ENCODE data around the gene WHRN.
A peak's percentile ranks its signal among the peaks of the same experiment; 100 is the strongest.

Gene WHRN

GRCh38 chr9:114378883-114379282, 126.4 kb downstream of the WHRN start:
- no peak for DNase-seq
- peaks cover 64% of the 10 kb centered on the region for H3K36me3 ChIP-seq (ENCODE audit: control insufficient read depth, insufficient read depth, low read length)
- H3K27ac ChIP-seq (ENCODE audit: insufficient read depth, low read length, poor library complexity, severe bottlenecking): peak overlapping the region; percentile 97
- peaks cover 91% of the 10 kb centered on the region for H3K4me1 ChIP-seq (ENCODE audit: control insufficient read depth, insufficient read depth, low read length, poor library complexity, severe bottlenecking)
- H3K4me3 ChIP-seq (ENCODE audit: insufficient read depth, low read depth, low read length, poor library complexity, severe bottlenecking): no peak overlapping the region
- H3K9me3 ChIP-seq (ENCODE audit: control insufficient read depth, low read length): no peaks in the 10 kb centered on the region
- H3K27me3 ChIP-seq (replicated peaks; ENCODE audit: control insufficient read depth, insufficient read depth, low read length, poor library complexity, severe bottlenecking): no peaks in the 10 kb centered on the region

DNA sequence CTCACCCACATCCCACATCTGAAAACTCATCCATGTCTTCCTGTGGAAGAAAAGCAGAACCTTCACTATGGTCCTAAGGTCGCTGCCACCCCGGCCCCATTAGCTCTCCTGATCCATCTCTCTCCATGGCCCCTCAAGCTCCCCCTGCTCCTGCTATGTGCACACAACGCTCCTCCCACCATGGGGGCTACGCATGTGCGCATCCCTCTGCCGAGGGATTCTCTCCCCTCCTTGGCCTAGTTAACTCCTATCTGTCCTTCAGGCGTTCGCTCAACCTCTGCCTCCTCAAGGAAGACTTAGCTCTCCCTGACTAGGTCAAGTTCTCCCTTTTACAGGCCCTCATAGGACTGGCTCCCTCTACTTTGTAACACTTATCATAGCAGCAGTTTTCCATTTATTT, 127.3 kb downstream of the WHRN start:
- Histone ChIP-seq H3K27me3 (replicated peaks; ENCODE audit: control insufficient read depth, insufficient read depth, low read length, poor library complexity, severe bottlenecking) (no peaks in the 10 kb centered on the region), H3K4me3 (ENCODE audit: insufficient read depth, low read depth, low read length, poor library complexity, severe bottlenecking) (no peak overlapping the region), H3K36me3 (ENCODE audit: control insufficient read depth, insufficient read depth, low read length) (peaks cover 64% of the 10 kb centered on the region), H3K4me1 (ENCODE audit: control insufficient read depth, insufficient read depth, low read length, poor library complexity, severe bottlenecking) (peaks cover 91% of the 10 kb centered on the region), H3K9me3 (ENCODE audit: control insufficient read depth, low read length) (no peaks in the 10 kb centered on the region), H3K27ac (ENCODE audit: insufficient read depth, low read length, poor library complexity, severe bottlenecking) (peak overlapping the region; percentile 97)
- DNase-seq: no peak

GRCh38 chr9:114376586-114377445, 128.5 kb downstream of the WHRN start:
- no peaks in the 10 kb centered on the region for H3K27me3 ChIP-seq (replicated peaks; ENCODE audit: control insufficient read depth, insufficient read depth, low read length, poor library complexity, severe bottlenecking)
- H3K36me3 ChIP-seq (ENCODE audit: control insufficient read depth, insufficient read depth, low read length): peaks cover 59% of the 10 kb centered on the region
- no peaks in the 10 kb centered on the region for H3K9me3 ChIP-seq (ENCODE audit: control insufficient read depth, low read length)
- no peak for DNase-seq
- H3K4me1 ChIP-seq (ENCODE audit: control insufficient read depth, insufficient read depth, low read length, poor library complexity, severe bottlenecking): peaks cover 92% of the 10 kb centered on the region
- peak overlapping the region; percentile 97 for H3K27ac ChIP-seq (ENCODE audit: insufficient read depth, low read length, poor library complexity, severe bottlenecking)
- no peak overlapping the region for H3K4me3 ChIP-seq (ENCODE audit: insufficient read depth, low read depth, low read length, poor library complexity, severe bottlenecking)

DNA sequence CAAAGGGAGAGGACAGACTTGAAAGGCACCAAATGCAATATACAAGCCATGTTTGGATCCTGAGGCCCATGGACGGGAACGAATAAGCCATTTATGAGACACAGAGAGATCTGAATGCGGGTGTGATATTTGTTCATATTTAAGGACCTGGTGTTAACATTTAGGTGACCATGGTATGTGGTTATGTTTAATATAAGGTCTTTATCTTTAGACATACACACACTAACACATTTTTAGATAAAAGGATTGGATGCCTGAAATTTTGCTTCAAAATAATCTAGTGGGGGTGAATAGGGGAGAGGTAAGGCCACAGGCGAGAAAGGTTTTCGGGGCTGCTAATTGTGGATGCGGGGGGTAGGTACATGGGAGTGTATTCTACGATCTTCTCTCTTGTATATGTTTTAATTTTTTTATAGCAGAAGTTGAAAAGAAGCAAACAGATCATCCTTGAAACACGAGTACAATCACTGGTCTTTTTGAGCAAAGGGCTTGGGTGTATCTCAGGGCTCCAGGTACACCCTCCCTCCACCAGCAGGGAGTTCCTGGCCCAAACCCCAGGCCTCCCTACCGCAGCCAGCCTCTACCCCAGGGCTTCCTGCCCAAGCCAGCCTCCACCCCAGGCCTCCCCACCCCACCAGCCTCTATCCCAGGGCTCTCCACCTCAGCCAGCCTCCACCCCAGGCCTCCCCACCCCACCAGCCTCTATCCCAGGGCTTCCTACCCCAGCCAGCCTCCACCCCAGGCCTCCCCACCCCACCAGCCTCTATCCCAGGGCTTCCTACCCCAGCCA, 129.7 kb downstream of the WHRN start:
- H3K27me3 ChIP-seq (replicated peaks; ENCODE audit: control insufficient read depth, insufficient read depth, low read length, poor library complexity, severe bottlenecking): no peaks in the 10 kb centered on the region
- no peak overlapping the region for H3K4me3 ChIP-seq (ENCODE audit: insufficient read depth, low read depth, low read length, poor library complexity, severe bottlenecking)
- H3K36me3 ChIP-seq (ENCODE audit: control insufficient read depth, insufficient read depth, low read length): peaks cover 50% of the 10 kb centered on the region
- no peaks in the 10 kb centered on the region for H3K9me3 ChIP-seq (ENCODE audit: control insufficient read depth, low read length)
- no peak for DNase-seq
- peak overlapping the region; percentile 75 for H3K27ac ChIP-seq (ENCODE audit: insufficient read depth, low read length, poor library complexity, severe bottlenecking)
- peaks cover 93% of the 10 kb centered on the region for H3K4me1 ChIP-seq (ENCODE audit: control insufficient read depth, insufficient read depth, low read length, poor library complexity, severe bottlenecking)

- Histone ChIP-seq H3K27ac (ENCODE audit: insufficient read depth, low read length, poor library complexity, severe bottlenecking) (peak overlapping the region; percentile 75), H3K9me3 (ENCODE audit: control insufficient read depth, low read length) (no peaks in the 10 kb centered on the region), H3K4me3 (ENCODE audit: insufficient read depth, low read depth, low read length, poor library complexity, severe bottlenecking) (no peak overlapping the region), H3K36me3 (ENCODE audit: control insufficient read depth, insufficient read depth, low read length) (peaks cover 50% of the 10 kb centered on the region), H3K4me1 (ENCODE audit: control insufficient read depth, insufficient read depth, low read length, poor library complexity, severe bottlenecking) (peaks cover 93% of the 10 kb centered on the region), H3K27me3 (replicated peaks; ENCODE audit: control insufficient read depth, insufficient read depth, low read length, poor library complexity, severe bottlenecking) (no peaks in the 10 kb centered on the region)
- no peak for DNase-seq
These were observed 130.3 kb downstream of the WHRN start for GRCh38 chr9:114374936-114375335.

DNA sequence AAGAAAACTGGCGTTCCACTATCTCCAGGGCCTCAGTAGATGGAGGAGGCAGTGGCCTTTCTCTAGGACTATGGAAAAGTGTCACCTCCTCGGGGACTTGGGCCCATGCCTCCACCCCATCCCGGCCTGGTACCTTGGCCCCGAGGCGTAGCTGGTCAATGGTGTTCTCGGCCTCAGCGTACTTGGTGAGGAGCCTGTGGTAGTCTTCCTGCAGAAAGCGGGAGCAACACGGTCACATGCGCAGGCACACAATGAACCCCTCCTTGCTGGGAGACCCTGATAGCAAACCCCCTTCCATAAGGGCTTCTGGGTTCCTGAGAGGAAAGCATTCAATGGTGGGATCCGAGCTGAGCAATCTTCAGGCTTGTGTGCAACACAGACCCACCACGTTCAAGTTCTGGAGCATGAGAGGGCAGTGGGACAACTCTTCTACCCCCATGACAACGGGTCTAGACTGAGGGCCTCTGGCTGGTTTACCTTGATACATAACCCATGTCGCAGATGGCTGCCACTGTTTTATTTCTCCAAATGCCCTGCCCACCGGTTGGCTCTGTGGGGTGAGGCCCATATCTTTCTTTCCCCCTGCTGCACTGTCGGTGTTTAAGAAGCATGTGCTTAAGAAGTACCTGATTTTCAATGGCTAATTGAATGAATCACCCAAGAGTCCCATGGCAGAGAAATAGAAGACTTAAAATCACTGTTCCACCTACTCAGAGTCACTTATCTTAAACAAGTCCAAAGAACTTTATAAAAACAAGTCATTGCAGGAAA, 131.1 kb downstream of the WHRN start:
- H3K27ac ChIP-seq (ENCODE audit: insufficient read depth, low read length, poor library complexity, severe bottlenecking): peak overlapping the region; percentile 75
- DNase-seq: no peak

GRCh38 chr9:114372921-114373448, 132.3 kb downstream of the WHRN start:
- Histone ChIP-seq H3K9me3 (ENCODE audit: control insufficient read depth, low read length) (no peaks in the 10 kb centered on the region), H3K27ac (ENCODE audit: insufficient read depth, low read length, poor library complexity, severe bottlenecking) (peak overlapping the region; percentile 75), H3K36me3 (ENCODE audit: control insufficient read depth, insufficient read depth, low read length) (peaks cover 48% of the 10 kb centered on the region), H3K4me3 (ENCODE audit: insufficient read depth, low read depth, low read length, poor library complexity, severe bottlenecking) (peak overlapping the region; percentile 43), H3K27me3 (replicated peaks; ENCODE audit: control insufficient read depth, insufficient read depth, low read length, poor library complexity, severe bottlenecking) (no peaks in the 10 kb centered on the region), H3K4me1 (ENCODE audit: control insufficient read depth, insufficient read depth, low read length, poor library complexity, severe bottlenecking) (peaks cover 92% of the 10 kb centered on the region)
- peak; percentile 74 to 86 (median 80) for DNase-seq

More for the DNA sequence above, 131.1 kb downstream of the WHRN start:
- Histone ChIP-seq H3K4me1 (ENCODE audit: control insufficient read depth, insufficient read depth, low read length, poor library complexity, severe bottlenecking) (peaks cover 93% of the 10 kb centered on the region), H3K4me3 (ENCODE audit: insufficient read depth, low read depth, low read length, poor library complexity, severe bottlenecking) (no peak overlapping the region), H3K36me3 (ENCODE audit: control insufficient read depth, insufficient read depth, low read length) (peaks cover 50% of the 10 kb centered on the region), H3K27me3 (replicated peaks; ENCODE audit: control insufficient read depth, insufficient read depth, low read length, poor library complexity, severe bottlenecking) (no peaks in the 10 kb centered on the region), H3K9me3 (ENCODE audit: control insufficient read depth, low read length) (no peaks in the 10 kb centered on the region)

- peaks cover 51% of the 10 kb centered on the region for H3K36me3 ChIP-seq (ENCODE audit: control insufficient read depth, insufficient read depth, low read length)
- peak in 2 of 3 donors; percentile 41 to 44 for DNase-seq
- peak overlapping the region; percentile 43 for H3K4me3 ChIP-seq (ENCODE audit: insufficient read depth, low read depth, low read length, poor library complexity, severe bottlenecking)
- H3K27ac ChIP-seq (ENCODE audit: insufficient read depth, low read length, poor library complexity, severe bottlenecking): peak overlapping the region; percentile 75
- no peaks in the 10 kb centered on the region for H3K27me3 ChIP-seq (replicated peaks; ENCODE audit: control insufficient read depth, insufficient read depth, low read length, poor library complexity, severe bottlenecking)
- H3K4me1 ChIP-seq (ENCODE audit: control insufficient read depth, insufficient read depth, low read length, poor library complexity, severe bottlenecking): peaks cover 92% of the 10 kb centered on the region
- H3K9me3 ChIP-seq (ENCODE audit: control insufficient read depth, low read length): no peaks in the 10 kb centered on the region
These were observed 133.0 kb downstream of the WHRN start for GRCh38 chr9:114371973-114372917.

Data from effector memory CD4-positive, alpha-beta T cell (primary cell).